HEK293 (cell line): ENCODE measurements around the gene MYD88.

Experiments used
- CTCF ChIA-PET: fragments of 350-600 bp; formaldehyde crosslinking; extraction: SDS; loops from one replicate; lab custom pipeline; 2021; ENCODE audit warnings: antibody characterized with exemption; lab: Yijun Ruan, JAX
- POLR2A ChIA-PET: fragments of 300-600 bp; formaldehyde crosslinking; extraction: SDS; loops from one replicate; lab custom pipeline; 2020; ENCODE audit warnings: antibody characterized with exemption, inconsistent platforms; lab: Yijun Ruan, JAX
- H3K27ac ChIP-seq: fragments of 200-500 bp; sonication (Bioruptor generic); 2 replicates; pipeline ENCODE4 v1.5.1; 2014; ENCODE audit warnings: low read depth, low read length, control low read depth, inconsistent platforms; ENCODE audit errors: extremely low read depth
- H3K36me3 ChIP-seq, 2 experiments: fragments of 200-500 bp in 1 of 2; sonication (Bioruptor generic) in 1 of 2; 1 replicate in 1 of 2; 2 replicates in 1 of 2; pipeline ENCODE4 v1.5.1; 2014 to 2017; ENCODE audit warnings: inconsistent platforms in 2 of 2, low read length in 2 of 2; ENCODE audit not compliant: control insufficient read depth in 2 of 2, insufficient read depth in 1 of 2
- H3K4me1 ChIP-seq: fragments of 200-500 bp; sonication (Bioruptor generic); 2 replicates; pipeline ENCODE4 v1.5.1; 2014; ENCODE audit warnings: mild to moderate bottlenecking, low read length, inconsistent platforms; ENCODE audit not compliant: control insufficient read depth, insufficient read depth
- H3K4me3 ChIP-seq: 2 replicates; pipeline ENCODE4 v1.5.1; 2011; ENCODE audit warnings: low read depth, mild to moderate bottlenecking, control low read depth, low read length, moderate library complexity
- H3K9me3 ChIP-seq: fragments of 200-500 bp; sonication (Bioruptor generic); 2 replicates; pipeline ENCODE4 v1.5.1; 2014; ENCODE audit warnings: low read depth, low read length, inconsistent platforms; ENCODE audit not compliant: control insufficient read depth, insufficient read depth
- BCL11B ChIP-seq: fragments of 450-650 bp; formaldehyde crosslinking; IDR thresholded peaks from 2 replicates; pipeline ENCODE4 v1.5.1; 2016; ENCODE audit warnings: low read depth, missing biosample characterization, missing genetic modification characterization
- EGR2 ChIP-seq: fragments of 450-650 bp; formaldehyde crosslinking; IDR thresholded peaks from 2 replicates; pipeline ENCODE4 v1.5.1; 2016; ENCODE audit warnings: low read depth, missing biosample characterization, missing genetic modification characterization
- GLI4 ChIP-seq: fragments of 450-650 bp; formaldehyde crosslinking; IDR thresholded peaks from 2 replicates; pipeline ENCODE4 v1.5.1; 2016; ENCODE audit warnings: missing biosample characterization, missing genetic modification characterization
- KLF8 ChIP-seq: fragments of 450-650 bp; formaldehyde crosslinking; IDR thresholded peaks from 2 replicates; pipeline ENCODE4 v1.5.1; 2016; ENCODE audit warnings: missing biosample characterization, missing genetic modification characterization
- MEIS1 ChIP-seq: sonication (generic); formaldehyde crosslinking; IDR thresholded peaks from 2 replicates; pipeline ENCODE4 v1.8.1; 2022; ENCODE audit warnings: missing genetic modification reagents, mild to moderate bottlenecking, borderline replicate concordance
- PRDM1 ChIP-seq: fragments of 450-650 bp; formaldehyde crosslinking; IDR thresholded peaks from 2 replicates; pipeline ENCODE4; 2016; ENCODE audit warnings: missing biosample characterization, missing genetic modification characterization
- SCRT2 ChIP-seq: fragments of 450-650 bp; formaldehyde crosslinking; IDR thresholded peaks from 2 replicates; pipeline ENCODE4 v1.5.1; 2016; ENCODE audit warnings: missing biosample characterization, missing genetic modification characterization
- SETDB1 ChIP-seq: IDR thresholded peaks from one replicate; pipeline ENCODE4 v1.6.1; 2017; ENCODE audit warnings: mild to moderate bottlenecking, low read length, moderate library complexity, mixed read lengths; ENCODE audit not compliant: insufficient read length
- YY1 ChIP-seq: fragments of 450-650 bp; formaldehyde crosslinking; IDR thresholded peaks from 2 replicates; pipeline ENCODE4 v1.5.1; 2018; ENCODE audit warnings: missing biosample characterization, missing genetic modification characterization
- ZFP69B ChIP-seq: fragments of 450-650 bp; formaldehyde crosslinking; IDR thresholded peaks from 2 replicates; pipeline ENCODE4 v1.5.1; 2016; ENCODE audit warnings: missing biosample characterization, missing genetic modification characterization
- ZIC2 ChIP-seq: fragments of 450-650 bp; formaldehyde crosslinking; IDR thresholded peaks from 2 replicates; pipeline ENCODE4 v1.5.1; 2016; ENCODE audit warnings: missing biosample characterization, missing genetic modification characterization
- ZNF10 ChIP-seq: fragments of 450-650 bp; formaldehyde crosslinking; IDR thresholded peaks from 2 replicates; pipeline ENCODE4 v1.5.1; 2017; ENCODE audit warnings: missing biosample characterization, missing genetic modification characterization
- ZNF155 ChIP-seq: fragments of 450-650 bp; formaldehyde crosslinking; IDR thresholded peaks from 2 replicates; pipeline ENCODE4 v1.5.1; 2016; ENCODE audit warnings: missing biosample characterization, missing genetic modification characterization
- ZNF184 ChIP-seq: fragments of 450-650 bp; IDR thresholded peaks from 2 replicates; pipeline ENCODE4 v1.5.1; 2018; ENCODE audit warnings: missing biosample characterization, mild to moderate bottlenecking, missing genetic modification characterization
- ZNF335 ChIP-seq: fragments of 450-650 bp; formaldehyde crosslinking; conservative IDR thresholded peaks from 2 replicates; pipeline ENCODE4 v1.5.1; 2016; ENCODE audit warnings: missing biosample characterization, missing genetic modification characterization
- ZNF423 ChIP-seq: fragments of 450-650 bp; formaldehyde crosslinking; IDR thresholded peaks from 2 replicates; pipeline ENCODE4 v1.5.1; 2016; ENCODE audit warnings: missing biosample characterization, missing genetic modification characterization
- ZNF426 ChIP-seq: fragments of 450-650 bp; formaldehyde crosslinking; IDR thresholded peaks from 2 replicates; pipeline ENCODE4 v1.5.1; 2017; ENCODE audit warnings: missing biosample characterization, missing genetic modification characterization, mild to moderate bottlenecking, inconsistent platforms, moderate library complexity
- ZNF529 ChIP-seq: fragments of 450-650 bp; formaldehyde crosslinking; IDR thresholded peaks from 2 replicates; pipeline ENCODE4 v1.5.1; 2017; ENCODE audit warnings: missing genetic modification characterization, missing biosample characterization; ENCODE audit not compliant: insufficient replicate concordance
- ZNF561 ChIP-seq: fragments of 450-650 bp; IDR thresholded peaks from 2 replicates; pipeline ENCODE4 v1.5.1; 2018; ENCODE audit warnings: missing biosample characterization, missing genetic modification characterization, borderline replicate concordance
- ZNF596 ChIP-seq: fragments of 450-650 bp; IDR thresholded peaks from 2 replicates; pipeline ENCODE4 v1.5.0; 2018; ENCODE audit warnings: missing biosample characterization, mild to moderate bottlenecking, missing genetic modification characterization, moderate library complexity
- ZSCAN23 ChIP-seq: fragments of 450-650 bp; formaldehyde crosslinking; IDR thresholded peaks from 2 replicates; pipeline ENCODE4 v1.5.1; 2016; ENCODE audit warnings: missing biosample characterization, missing genetic modification characterization
- TF ChIP-seq, protein P1 (sequence below): fragments of 450-650 bp; formaldehyde crosslinking; IDR thresholded peaks from 2 replicates; pipeline ENCODE4 v1.5.1; 2016; ENCODE audit warnings: missing biosample characterization, missing genetic modification characterization
- TF ChIP-seq, protein P2 (sequence below): fragments of 450-650 bp; formaldehyde crosslinking; optimal IDR thresholded peaks from 2 replicates; pipeline ENCODE3; 2016; ENCODE audit warnings: missing biosample characterization, mild to moderate bottlenecking, missing genetic modification characterization
- TF ChIP-seq, protein P3 (sequence below): fragments of 450-650 bp; formaldehyde crosslinking; IDR thresholded peaks from 2 replicates; pipeline ENCODE4 v1.5.1; 2017; ENCODE audit warnings: missing biosample characterization, missing genetic modification characterization
- TF ChIP-seq, protein P4 (sequence below): fragments of 450-650 bp; formaldehyde crosslinking; IDR thresholded peaks from 2 replicates; pipeline ENCODE4 v1.5.1; 2016; ENCODE audit warnings: missing biosample characterization, missing genetic modification characterization, low read depth
- TF ChIP-seq, protein P5 (sequence below): fragments of 450-650 bp; formaldehyde crosslinking; IDR thresholded peaks from 2 replicates; pipeline ENCODE4 v1.5.1; 2016; ENCODE audit warnings: missing biosample characterization, missing genetic modification characterization

The MYD88 gene

DNA sequence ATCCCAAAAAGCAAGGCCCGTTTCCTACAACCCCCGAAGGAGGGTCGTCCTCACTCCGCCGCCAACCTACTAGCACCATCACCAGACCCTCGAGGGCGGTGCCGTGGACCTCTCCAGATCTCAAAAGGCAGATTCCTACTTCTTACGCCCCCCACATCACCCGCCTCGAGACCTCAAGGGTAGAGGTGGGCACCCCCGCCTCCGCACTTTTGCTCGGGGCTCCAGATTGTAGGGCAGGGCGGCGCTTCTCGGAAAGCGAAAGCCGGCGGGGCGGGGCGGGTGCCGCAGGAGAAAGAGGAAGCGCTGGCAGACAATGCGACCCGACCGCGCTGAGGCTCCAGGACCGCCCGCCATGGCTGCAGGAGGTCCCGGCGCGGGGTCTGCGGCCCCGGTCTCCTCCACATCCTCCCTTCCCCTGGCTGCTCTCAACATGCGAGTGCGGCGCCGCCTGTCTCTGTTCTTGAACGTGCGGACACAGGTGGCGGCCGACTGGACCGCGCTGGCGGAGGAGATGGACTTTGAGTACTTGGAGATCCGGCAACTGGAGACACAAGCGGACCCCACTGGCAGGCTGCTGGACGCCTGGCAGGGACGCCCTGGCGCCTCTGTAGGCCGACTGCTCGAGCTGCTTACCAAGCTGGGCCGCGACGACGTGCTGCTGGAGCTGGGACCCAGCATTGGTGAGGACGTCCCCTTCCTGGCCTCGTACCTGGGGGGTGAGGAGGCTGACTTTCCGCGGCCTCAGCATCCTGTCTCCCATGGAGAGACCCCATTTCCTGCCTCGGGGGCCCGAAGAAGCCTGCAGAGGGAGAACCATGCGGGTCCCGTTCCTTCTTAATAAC is at the start of gene MYD88 (continued):
- TF ChIP-seq, protein P1, sequence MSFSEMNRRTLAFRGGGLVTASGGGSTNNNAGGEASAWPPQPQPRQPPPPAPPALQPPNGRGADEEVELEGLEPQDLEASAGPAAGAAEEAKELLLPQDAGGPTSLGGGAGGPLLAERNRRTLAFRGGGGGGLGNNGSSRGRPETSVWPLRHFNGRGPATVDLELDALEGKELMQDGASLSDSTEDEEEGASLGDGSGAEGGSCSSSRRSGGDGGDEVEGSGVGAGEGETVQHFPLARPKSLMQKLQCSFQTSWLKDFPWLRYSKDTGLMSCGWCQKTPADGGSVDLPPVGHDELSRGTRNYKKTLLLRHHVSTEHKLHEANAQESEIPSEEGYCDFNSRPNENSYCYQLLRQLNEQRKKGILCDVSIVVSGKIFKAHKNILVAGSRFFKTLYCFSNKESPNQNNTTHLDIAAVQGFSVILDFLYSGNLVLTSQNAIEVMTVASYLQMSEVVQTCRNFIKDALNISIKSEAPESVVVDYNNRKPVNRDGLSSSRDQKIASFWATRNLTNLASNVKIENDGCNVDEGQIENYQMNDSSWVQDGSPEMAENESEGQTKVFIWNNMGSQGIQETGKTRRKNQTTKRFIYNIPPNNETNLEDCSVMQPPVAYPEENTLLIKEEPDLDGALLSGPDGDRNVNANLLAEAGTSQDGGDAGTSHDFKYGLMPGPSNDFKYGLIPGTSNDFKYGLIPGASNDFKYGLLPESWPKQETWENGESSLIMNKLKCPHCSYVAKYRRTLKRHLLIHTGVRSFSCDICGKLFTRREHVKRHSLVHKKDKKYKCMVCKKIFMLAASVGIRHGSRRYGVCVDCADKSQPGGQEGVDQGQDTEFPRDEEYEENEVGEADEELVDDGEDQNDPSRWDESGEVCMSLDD: peak; percentile 45; the same call in 1 of the 2 replicates
- peak; percentile 95 for TF ChIP-seq ZNF335 (tag by site-specific recombination)
- peak; percentile 64 for TF ChIP-seq ZIC2 (tag by site-specific recombination)
- TF ChIP-seq, protein P2, sequence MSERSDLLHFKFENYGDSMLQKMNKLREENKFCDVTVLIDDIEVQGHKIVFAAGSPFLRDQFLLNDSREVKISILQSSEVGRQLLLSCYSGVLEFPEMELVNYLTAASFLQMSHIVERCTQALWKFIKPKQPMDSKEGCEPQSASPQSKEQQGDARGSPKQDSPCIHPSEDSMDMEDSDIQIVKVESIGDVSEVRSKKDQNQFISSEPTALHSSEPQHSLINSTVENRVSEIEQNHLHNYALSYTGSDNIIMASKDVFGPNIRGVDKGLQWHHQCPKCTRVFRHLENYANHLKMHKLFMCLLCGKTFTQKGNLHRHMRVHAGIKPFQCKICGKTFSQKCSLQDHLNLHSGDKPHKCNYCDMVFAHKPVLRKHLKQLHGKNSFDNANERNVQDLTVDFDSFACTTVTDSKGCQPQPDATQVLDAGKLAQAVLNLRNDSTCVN: peak; percentile 36
- TF ChIP-seq PRDM1: peak; percentile 37; the same call in 1 of the 2 replicates
- TF ChIP-seq EGR2: peak; percentile 72
- TF ChIP-seq SCRT2 (tag by site-specific recombination): no peak
- TF ChIP-seq, all 188 proteins: peak for 25

DNA sequence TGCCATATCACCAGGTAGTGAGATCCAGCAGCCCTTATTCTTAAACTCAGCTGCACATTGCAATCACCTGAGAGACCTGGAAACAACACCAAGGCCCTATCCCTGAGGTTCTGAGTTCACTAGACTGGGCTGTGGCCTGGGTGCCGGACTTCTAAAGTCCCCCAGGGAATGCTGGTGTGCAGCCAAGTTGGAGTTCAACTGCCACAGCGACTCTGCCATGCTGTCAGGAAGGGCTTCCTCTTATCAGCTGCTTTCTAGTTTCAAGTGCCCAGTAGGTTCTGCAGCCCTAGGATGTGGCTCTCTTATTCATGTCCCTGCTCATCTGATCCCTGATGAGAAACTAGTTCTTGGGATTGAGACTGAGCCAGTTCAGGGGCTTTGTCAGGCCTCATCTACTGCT is 49.3 kb upstream of the MYD88 start:
- TF ChIP-seq ZNF561 (tag by site-specific recombination) (no peak), ZNF423 (tag by site-specific recombination) (no peak), SETDB1 (no peak), BCL11B (tag by site-specific recombination) (no peak)
- POLR2A ChIA-PET: no interaction called here
- no peaks in the 10 kb centered on the region for H3K4me1 ChIP-seq
- H3K9me3 ChIP-seq: no peaks in the 10 kb centered on the region
- CTCF ChIA-PET: no interaction called here
- no peak overlapping the region for H3K27ac ChIP-seq
- H3K36me3 ChIP-seq: no peaks in the 10 kb centered on the region
- no peak overlapping the region for H3K4me3 ChIP-seq

GRCh38 chr3:38090453-38090852 is 48.0 kb upstream of the MYD88 start:
- CTCF ChIA-PET: no interaction called here
- Histone ChIP-seq H3K4me1 (no peaks in the 10 kb centered on the region), H3K9me3 (no peaks in the 10 kb centered on the region), H3K36me3 (no peaks in the 10 kb centered on the region), H3K27ac (no peak overlapping the region), H3K4me3 (no peak overlapping the region)
- POLR2A ChIA-PET: no interaction called here
- TF ChIP-seq ZIC2 (tag by site-specific recombination) (no peak), ZNF184 (tag by site-specific recombination) (no peak), YY1 (tag by site-specific recombination) (no peak), EGR2 (no peak), ZNF596 (tag by site-specific recombination) (no peak), ZNF10 (tag by site-specific recombination) (no peak), ZNF426 (tag by site-specific recombination) (no peak), GLI4 (no peak), ZSCAN23 (tag by site-specific recombination) (no peak), ZFP69B (no peak), MEIS1 (CRISPR knock-in tag) (no peak), KLF8 (tag by site-specific recombination) (no peak), ZNF155 (tag by site-specific recombination) (no peak), ZNF529 (tag by site-specific recombination) (no peak)
- TF ChIP-seq, protein P3, sequence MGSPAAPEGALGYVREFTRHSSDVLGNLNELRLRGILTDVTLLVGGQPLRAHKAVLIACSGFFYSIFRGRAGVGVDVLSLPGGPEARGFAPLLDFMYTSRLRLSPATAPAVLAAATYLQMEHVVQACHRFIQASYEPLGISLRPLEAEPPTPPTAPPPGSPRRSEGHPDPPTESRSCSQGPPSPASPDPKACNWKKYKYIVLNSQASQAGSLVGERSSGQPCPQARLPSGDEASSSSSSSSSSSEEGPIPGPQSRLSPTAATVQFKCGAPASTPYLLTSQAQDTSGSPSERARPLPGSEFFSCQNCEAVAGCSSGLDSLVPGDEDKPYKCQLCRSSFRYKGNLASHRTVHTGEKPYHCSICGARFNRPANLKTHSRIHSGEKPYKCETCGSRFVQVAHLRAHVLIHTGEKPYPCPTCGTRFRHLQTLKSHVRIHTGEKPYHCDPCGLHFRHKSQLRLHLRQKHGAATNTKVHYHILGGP (tag by site-specific recombination): no peak
- TF ChIP-seq, protein P4, sequence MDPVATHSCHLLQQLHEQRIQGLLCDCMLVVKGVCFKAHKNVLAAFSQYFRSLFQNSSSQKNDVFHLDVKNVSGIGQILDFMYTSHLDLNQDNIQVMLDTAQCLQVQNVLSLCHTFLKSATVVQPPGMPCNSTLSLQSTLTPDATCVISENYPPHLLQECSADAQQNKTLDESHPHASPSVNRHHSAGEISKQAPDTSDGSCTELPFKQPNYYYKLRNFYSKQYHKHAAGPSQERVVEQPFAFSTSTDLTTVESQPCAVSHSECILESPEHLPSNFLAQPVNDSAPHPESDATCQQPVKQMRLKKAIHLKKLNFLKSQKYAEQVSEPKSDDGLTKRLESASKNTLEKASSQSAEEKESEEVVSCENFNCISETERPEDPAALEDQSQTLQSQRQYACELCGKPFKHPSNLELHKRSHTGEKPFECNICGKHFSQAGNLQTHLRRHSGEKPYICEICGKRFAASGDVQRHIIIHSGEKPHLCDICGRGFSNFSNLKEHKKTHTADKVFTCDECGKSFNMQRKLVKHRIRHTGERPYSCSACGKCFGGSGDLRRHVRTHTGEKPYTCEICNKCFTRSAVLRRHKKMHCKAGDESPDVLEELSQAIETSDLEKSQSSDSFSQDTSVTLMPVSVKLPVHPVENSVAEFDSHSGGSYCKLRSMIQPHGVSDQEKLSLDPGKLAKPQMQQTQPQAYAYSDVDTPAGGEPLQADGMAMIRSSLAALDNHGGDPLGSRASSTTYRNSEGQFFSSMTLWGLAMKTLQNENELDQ (tag by site-specific recombination): no peak
- TF ChIP-seq, protein P5, sequence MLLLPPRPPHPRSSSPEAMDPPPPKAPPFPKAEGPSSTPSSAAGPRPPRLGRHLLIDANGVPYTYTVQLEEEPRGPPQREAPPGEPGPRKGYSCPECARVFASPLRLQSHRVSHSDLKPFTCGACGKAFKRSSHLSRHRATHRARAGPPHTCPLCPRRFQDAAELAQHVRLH (tag by site-specific recombination): no peak
